PC-9 (cell line): ENCODE results near the gene TMEM43. TPM values are rescaled to one million over a fixed set of nuclear protein-coding genes. Genes with fewer than 3 reads are reported as not detected.

Experiments
- BruUV-seq: library from RNA; stranded (reverse); fragments of 400-500 nt; replicated peaks from 2 replicates; lab custom pipeline; 2021; lab: Mats Ljungman, UMichigan
- CTCF ChIA-PET: fragments of 300-600 bp; sonication (Branson Sonifier 250); formaldehyde crosslinking; loops from one replicate; lab custom pipeline; 2022; ENCODE audit warnings: antibody characterized with exemption; lab: Charles Lee
- POLR2A ChIA-PET: fragments of 300-600 bp; sonication (Branson Sonifier 250); formaldehyde crosslinking; loops from one replicate; lab custom pipeline; 2022; ENCODE audit warnings: antibody characterized with exemption; ENCODE audit not compliant: unreplicated experiment; lab: Charles Lee
- DNase-seq, 2 experiments: peaks; one replicate each; pipeline versions ENCODE4 v3.0.0 to v3.0.0-alpha.2; 2015 to 2022; ENCODE audit warnings: mixed read lengths in 1 of 2
- H2AFZ ChIP-seq: fragments of 200-600 bp; sonication (generic); 2 replicates; pipeline ENCODE4 v1.8.1; 2017; ENCODE audit warnings: antibody characterized with exemption
- H3F3A ChIP-seq: fragments of 200-600 bp; sonication (generic); 2 replicates; pipeline ENCODE4 v1.8.1; 2017; ENCODE audit warnings: antibody characterized with exemption, mild to moderate bottlenecking, low read depth; ENCODE audit not compliant: insufficient read depth
- H3K27ac ChIP-seq: fragments of 200-600 bp; sonication (generic); 2 replicates; pipeline ENCODE4 v1.6.1; 2016; ENCODE audit warnings: mixed run types
- H3K27me3 ChIP-seq: fragments of 200-600 bp; sonication (generic); 2 replicates; pipeline ENCODE4 v1.6.1; 2016; ENCODE audit warnings: low read depth, mixed run types; ENCODE audit not compliant: insufficient read depth
- H3K36me3 ChIP-seq: fragments of 200-600 bp; sonication (generic); 2 replicates; pipeline ENCODE4 v1.6.1; 2016; ENCODE audit warnings: low read depth, mixed run types
- H3K4me1 ChIP-seq: fragments of 200-600 bp; sonication (generic); replicated peaks from 2 replicates; pipeline ENCODE4 v1.6.1; 2016; ENCODE audit warnings: mixed run types; ENCODE audit not compliant: insufficient read depth
- H3K4me2 ChIP-seq: fragments of 200-600 bp; sonication (generic); 2 replicates; pipeline ENCODE4 v1.6.1; 2017; ENCODE audit warnings: mixed run types
- H3K4me3 ChIP-seq: fragments of 200-600 bp; sonication (generic); 2 replicates; pipeline ENCODE4 v1.6.1; 2016; ENCODE audit warnings: mixed run types
- H3K79me2 ChIP-seq: fragments of 200-600 bp; sonication (generic); 2 replicates; pipeline ENCODE4 v1.6.1; 2017; ENCODE audit warnings: low read depth, mixed run types
- H3K9me2 ChIP-seq: fragments of 200-600 bp; sonication (generic); 2 replicates; pipeline ENCODE4 v1.8.1; 2017; ENCODE audit warnings: mild to moderate bottlenecking; ENCODE audit not compliant: insufficient read depth
- H3K9me3 ChIP-seq: fragments of 200-600 bp; sonication (generic); 2 replicates; pipeline ENCODE4 v1.8.1; 2016; ENCODE audit warnings: low read depth; ENCODE audit not compliant: insufficient read depth
- H4K20me1 ChIP-seq: fragments of 200-600 bp; sonication (generic); 2 replicates; pipeline ENCODE4 v1.8.1; 2017; ENCODE audit not compliant: insufficient read depth
- CTCF ChIP-seq: fragments of 200-600 bp; sonication (generic); conservative IDR thresholded peaks from 2 replicates; pipeline ENCODE4 v1.6.1; 2017; ENCODE audit warnings: mixed run types, antibody characterized with exemption, mild to moderate bottlenecking, moderate library complexity
- EZH2 ChIP-seq: fragments of 200-600 bp; sonication (generic); IDR thresholded peaks from 2 replicates; pipeline ENCODE4 v1.8.0; 2017; ENCODE audit warnings: antibody characterized with exemption, low read depth
- intact Hi-C: fragments of 100-400 bp; cut with micrococcal nuclease; formaldehyde crosslinking; loops from one replicate; pipeline ENCODE4 v1.10.0; 2022; ENCODE audit not compliant: unreplicated experiment
- total RNA-seq: library from RNA; stranded (reverse); gene quantifications from 2 replicates; pipeline ENCODE4 v1.2.3, GENCODE V29; 2021

TMEM43 gene
- total RNA-seq, 1 experiment from 2014 or later = 64.7 TPM

GRCh38 chr3:14133188-14133800 lies 8.4 kb downstream of the TMEM43 start:
- no TSS peak for BruUV-seq
- Histone ChIP-seq H3K4me2 (no peak overlapping the region), H3K79me2 (peaks cover 12% of the 10 kb centered on the region), H2AFZ (no peak overlapping the region), H3K4me1 (peaks cover 12% of the 10 kb centered on the region), H4K20me1 (peaks cover 13% of the 10 kb centered on the region), H3F3A (0 out of 2 replicates have a peak, but pooled peaks cover 20% of the 10 kb centered on the region), H3K27me3 (no peaks in the 10 kb centered on the region), H3K4me3 (no peak overlapping the region), H3K9me2 (no peaks in the 10 kb centered on the region), H3K9me3 (no peaks in the 10 kb centered on the region), H3K27ac (no peak overlapping the region), H3K36me3 (peaks cover 40% of the 10 kb centered on the region)
- CTCF ChIA-PET = no interaction called here
- POLR2A ChIA-PET = interaction anchor here (0.6 kb wide), 1 partner anchor 16 kb away, joined by 4 read pairs; no protein-coding TSS in a partner anchor
- no peak for DNase-seq
- TF ChIP-seq EZH2 = no peak
- no peak for TF ChIP-seq CTCF
- intact Hi-C loops = no loop called here

- peaks cover 6% of the 10 kb centered on the region for H3K79me2 ChIP-seq
- no peaks in the 10 kb centered on the region for H3K27me3 ChIP-seq
- TF ChIP-seq CTCF (no peak), EZH2 (no peak)
- POLR2A ChIA-PET = no interaction called here
- H3K4me3 ChIP-seq = no peak overlapping the region
- no peak for DNase-seq
- H4K20me1 ChIP-seq = peaks cover 7% of the 10 kb centered on the region
- H3K4me2 ChIP-seq = no peak overlapping the region
- no TSS peak for BruUV-seq
- 0 out of 2 replicates have a peak, but pooled peaks cover 17% of the 10 kb centered on the region for H3F3A ChIP-seq
- intact Hi-C loops = no loop called here
- CTCF ChIA-PET = no interaction called here
- H3K9me3 ChIP-seq = no peaks in the 10 kb centered on the region
- no peak overlapping the region for H3K27ac ChIP-seq
- H2AFZ ChIP-seq = no peak overlapping the region
- H3K9me2 ChIP-seq = no peaks in the 10 kb centered on the region
- peaks cover 34% of the 10 kb centered on the region for H3K36me3 ChIP-seq
- peaks cover 12% of the 10 kb centered on the region for H3K4me1 ChIP-seq
These were observed 9.0 kb downstream of the TMEM43 start for GRCh38 chr3:14133876-14134275.

GRCh38 chr3:14134291-14134690 lies 9.4 kb downstream of the TMEM43 start:
- H3K27me3 ChIP-seq = no peaks in the 10 kb centered on the region
- no peak for TF ChIP-seq CTCF
- no peak for TF ChIP-seq EZH2
- H3K36me3 ChIP-seq = peaks cover 32% of the 10 kb centered on the region
- BruUV-seq = no TSS peak
- peaks cover 12% of the 10 kb centered on the region for H3K4me1 ChIP-seq
- POLR2A ChIA-PET = no interaction called here
- no peak overlapping the region for H2AFZ ChIP-seq
- no peak overlapping the region for H3K4me3 ChIP-seq
- H3K27ac ChIP-seq = no peak overlapping the region
- CTCF ChIA-PET = no interaction called here
- H3K4me2 ChIP-seq = no peak overlapping the region
- H3K9me2 ChIP-seq = no peaks in the 10 kb centered on the region
- 0 out of 2 replicates have a peak, but pooled peaks cover 16% of the 10 kb centered on the region for H3F3A ChIP-seq
- peaks cover 5% of the 10 kb centered on the region; the same call in 1 of the 2 replicates for H4K20me1 ChIP-seq
- no peak for DNase-seq
- H3K9me3 ChIP-seq = no peaks in the 10 kb centered on the region
- 0 out of 2 replicates have a peak, but pooled peaks cover 4% of the 10 kb centered on the region for H3K79me2 ChIP-seq
- intact Hi-C loops = no loop called here
